Calu3 (cell line): Measurements from ENCODE around the gene MISP. TPM values are rescaled to one million over a fixed set of nuclear protein-coding genes. Genes with fewer than 3 reads are reported as not detected.

ENCODE experiments used
- BruUV-seq: library from RNA; stranded (reverse); fragments of 400-500 nt; replicated peaks from 2 replicates; lab custom pipeline; 2021; lab: Mats Ljungman, UMichigan
- CTCF ChIA-PET: fragments of 300-600 bp; sonication (Branson Sonifier 250); formaldehyde crosslinking; loops from one replicate; lab custom pipeline; 2022; ENCODE audit warnings: antibody characterized with exemption; lab: Charles Lee
- DNase-seq: peaks from one replicate; pipeline ENCODE4 v3.0.0; 2022
- H3K27ac Mint-ChIP-seq: one replicate; pipeline ENCODE4 v1.8.0; 2022; ENCODE audit warnings: mixed read lengths; ENCODE audit not compliant: unreplicated experiment
- H3K27me3 Mint-ChIP-seq: one replicate; pipeline ENCODE4 v1.8.0; 2022; ENCODE audit warnings: mixed read lengths; ENCODE audit not compliant: unreplicated experiment
- H3K36me3 Mint-ChIP-seq: one replicate; pipeline ENCODE4 v1.8.0; 2022; ENCODE audit warnings: mild to moderate bottlenecking, moderate library complexity, mixed read lengths; ENCODE audit not compliant: insufficient read depth, unreplicated experiment
- H3K4me1 Mint-ChIP-seq: one replicate; pipeline ENCODE4 v1.8.0; 2022; ENCODE audit warnings: mild to moderate bottlenecking, low read depth, mixed read lengths; ENCODE audit not compliant: unreplicated experiment
- H3K4me3 Mint-ChIP-seq: one replicate; pipeline ENCODE4 v1.8.0; 2022; ENCODE audit warnings: mild to moderate bottlenecking, low read depth, moderate library complexity, mixed read lengths; ENCODE audit not compliant: unreplicated experiment
- H3K9me3 Mint-ChIP-seq: one replicate; pipeline ENCODE4 v1.8.0; 2022; ENCODE audit warnings: low read depth, mixed read lengths; ENCODE audit not compliant: unreplicated experiment
- intact Hi-C: fragments of 100-400 bp; cut with micrococcal nuclease; formaldehyde crosslinking; loops from one replicate; pipeline ENCODE4 v1.10.0; 2022; ENCODE audit not compliant: unreplicated experiment
- total RNA-seq: library from RNA; stranded (reverse); gene quantifications from 2 replicates; pipeline ENCODE4 v1.2.3, GENCODE V29; 2022
- TF ChIP-seq, protein P1 (sequence below): fragments of 200-600 bp; IDR thresholded peaks from one replicate; pipeline ENCODE4 v1.8.0; 2022; ENCODE audit warnings: antibody characterized with exemption; ENCODE audit not compliant: unreplicated experiment

The MISP gene
- total RNA-seq, 1 experiment from 2014 or later = 73.9 TPM

DNA sequence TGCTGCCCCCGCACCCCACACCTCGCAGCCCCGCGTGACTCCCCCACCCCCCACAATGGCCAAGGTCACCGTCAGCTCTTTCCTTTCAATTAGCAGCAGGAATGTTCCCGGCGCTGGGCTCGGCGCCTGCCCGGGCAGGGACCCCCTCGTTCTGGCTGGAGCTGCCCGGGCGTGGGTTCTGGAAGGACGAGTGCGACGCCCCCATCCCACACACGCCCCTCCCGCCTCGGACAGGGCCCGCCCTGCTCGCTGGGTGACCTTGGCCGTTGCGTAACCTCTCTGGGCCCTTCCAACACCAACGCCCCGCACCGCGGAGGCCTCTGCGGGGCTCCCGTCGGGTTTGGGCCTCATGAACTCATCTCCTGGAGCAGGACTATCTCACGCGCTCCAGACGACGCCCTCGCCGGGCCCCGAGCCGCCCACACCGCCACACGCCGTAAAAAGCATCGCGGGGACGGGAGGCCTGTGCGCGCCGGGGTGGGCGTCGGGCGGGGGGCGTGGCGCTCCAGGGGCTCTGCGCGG lies 31.9 kb upstream of the MISP start:
- TF ChIP-seq, protein P1, sequence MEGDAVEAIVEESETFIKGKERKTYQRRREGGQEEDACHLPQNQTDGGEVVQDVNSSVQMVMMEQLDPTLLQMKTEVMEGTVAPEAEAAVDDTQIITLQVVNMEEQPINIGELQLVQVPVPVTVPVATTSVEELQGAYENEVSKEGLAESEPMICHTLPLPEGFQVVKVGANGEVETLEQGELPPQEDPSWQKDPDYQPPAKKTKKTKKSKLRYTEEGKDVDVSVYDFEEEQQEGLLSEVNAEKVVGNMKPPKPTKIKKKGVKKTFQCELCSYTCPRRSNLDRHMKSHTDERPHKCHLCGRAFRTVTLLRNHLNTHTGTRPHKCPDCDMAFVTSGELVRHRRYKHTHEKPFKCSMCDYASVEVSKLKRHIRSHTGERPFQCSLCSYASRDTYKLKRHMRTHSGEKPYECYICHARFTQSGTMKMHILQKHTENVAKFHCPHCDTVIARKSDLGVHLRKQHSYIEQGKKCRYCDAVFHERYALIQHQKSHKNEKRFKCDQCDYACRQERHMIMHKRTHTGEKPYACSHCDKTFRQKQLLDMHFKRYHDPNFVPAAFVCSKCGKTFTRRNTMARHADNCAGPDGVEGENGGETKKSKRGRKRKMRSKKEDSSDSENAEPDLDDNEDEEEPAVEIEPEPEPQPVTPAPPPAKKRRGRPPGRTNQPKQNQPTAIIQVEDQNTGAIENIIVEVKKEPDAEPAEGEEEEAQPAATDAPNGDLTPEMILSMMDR = no peak
- Mint-ChIP-seq H3K27me3 (peaks cover 40% of the 10 kb centered on the region), H3K27ac (no peak overlapping the region), H3K36me3 (peaks cover 6% of the 10 kb centered on the region), H3K4me1 (no peaks in the 10 kb centered on the region), H3K9me3 (peaks cover 3% of the 10 kb centered on the region), H3K4me3 (no peak overlapping the region)
- no peak for DNase-seq
- intact Hi-C loops = no loop called here
- CTCF ChIA-PET = no interaction called here
- no TSS peak for BruUV-seq

DNA sequence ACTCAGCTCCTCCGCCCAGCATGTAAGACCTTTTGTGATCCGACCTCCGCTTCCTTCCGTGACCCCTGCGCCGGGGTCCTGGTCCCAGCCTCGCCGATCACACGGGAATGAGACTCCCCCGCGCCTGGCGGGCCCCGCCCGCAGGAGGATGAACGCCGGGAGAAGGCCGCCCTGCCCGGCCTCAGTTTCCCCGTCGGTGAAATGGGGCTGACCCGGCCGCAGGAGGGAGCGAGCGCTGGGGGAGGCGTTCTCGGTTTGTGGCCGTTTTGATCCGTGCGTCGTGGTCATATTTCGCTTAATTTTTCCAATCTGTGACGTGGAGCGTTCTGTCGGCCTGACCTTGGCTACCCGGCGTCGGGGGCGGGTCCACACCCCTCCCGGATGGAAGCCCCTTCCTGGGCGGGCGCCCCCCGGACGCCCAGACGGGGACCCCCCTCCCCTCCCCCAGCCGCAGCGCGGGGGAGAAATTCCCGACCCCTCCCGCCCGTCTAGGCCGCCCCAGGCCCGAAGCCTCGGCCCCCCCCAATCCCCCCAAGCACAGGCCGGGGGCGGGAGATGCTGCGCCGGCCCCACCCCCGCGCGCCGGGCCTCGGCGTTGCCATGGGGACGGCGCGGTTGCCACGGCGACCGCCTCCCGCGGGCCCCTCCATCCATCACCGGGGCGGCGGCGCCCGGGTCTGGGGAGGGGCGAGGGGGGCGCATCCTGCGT lies 31.1 kb upstream of the MISP start:
- BruUV-seq = no TSS peak
- Mint-ChIP-seq H3K4me3 (no peak overlapping the region), H3K36me3 (peaks cover 6% of the 10 kb centered on the region), H3K4me1 (no peaks in the 10 kb centered on the region), H3K27me3 (peaks cover 40% of the 10 kb centered on the region), H3K9me3 (peaks cover 3% of the 10 kb centered on the region), H3K27ac (no peak overlapping the region)
- CTCF ChIA-PET = no interaction called here
- TF ChIP-seq, protein P1 = no peak
- intact Hi-C loops = no loop called here
- DNase-seq = no peak

DNA sequence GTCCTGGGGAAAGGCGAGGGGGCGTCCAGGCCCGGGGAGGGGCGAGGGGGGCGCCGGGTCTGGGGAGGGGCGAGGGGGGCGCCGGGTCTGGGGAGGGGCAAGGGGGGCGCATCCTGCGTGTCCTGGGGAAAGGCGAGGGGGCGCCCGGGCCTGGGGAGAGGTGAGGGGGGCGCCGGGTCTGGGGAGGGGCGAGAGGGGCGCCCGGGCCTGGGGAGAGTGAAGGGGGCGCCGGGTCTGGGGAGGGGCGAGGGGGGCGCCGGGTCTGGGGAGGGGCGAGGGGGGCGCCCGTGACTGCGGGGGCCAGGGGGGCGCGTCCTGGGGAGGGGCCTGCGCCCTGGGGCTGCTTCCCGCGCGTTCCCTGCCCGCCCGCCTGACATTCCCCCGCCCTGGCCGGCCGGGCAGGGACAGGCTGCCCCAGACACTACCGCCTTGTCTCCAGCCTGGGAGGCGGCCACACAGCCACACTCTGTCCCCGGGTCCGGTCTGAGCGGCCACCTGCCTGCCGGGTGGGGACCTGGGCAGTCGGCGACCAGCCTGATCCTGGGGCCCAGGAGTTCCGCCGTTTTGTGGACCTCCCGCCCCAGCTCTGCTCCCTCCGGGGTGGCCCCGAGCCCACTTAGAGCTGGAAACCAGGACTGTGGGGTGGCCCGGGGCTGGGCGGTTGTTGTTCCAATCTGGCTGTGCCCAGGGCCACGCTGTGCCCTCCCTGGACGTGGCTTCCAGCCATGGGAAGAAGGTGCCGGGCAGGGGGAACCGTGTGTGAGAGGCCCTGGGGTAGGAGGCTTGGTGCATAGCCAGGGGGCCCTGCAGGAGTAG lies 30.4 kb upstream of the MISP start:
- TF ChIP-seq, protein P1 = no peak
- no peak for DNase-seq
- intact Hi-C loops = no loop called here
- peaks cover under 1% of the 10 kb centered on the region for H3K9me3 Mint-ChIP-seq
- peaks cover 4% of the 10 kb centered on the region for H3K36me3 Mint-ChIP-seq
- CTCF ChIA-PET = no interaction called here
- no peak overlapping the region for H3K27ac Mint-ChIP-seq
- no TSS peak for BruUV-seq
- no peak overlapping the region for H3K4me3 Mint-ChIP-seq
- no peaks in the 10 kb centered on the region for H3K4me1 Mint-ChIP-seq
- peaks cover 33% of the 10 kb centered on the region for H3K27me3 Mint-ChIP-seq

DNA sequence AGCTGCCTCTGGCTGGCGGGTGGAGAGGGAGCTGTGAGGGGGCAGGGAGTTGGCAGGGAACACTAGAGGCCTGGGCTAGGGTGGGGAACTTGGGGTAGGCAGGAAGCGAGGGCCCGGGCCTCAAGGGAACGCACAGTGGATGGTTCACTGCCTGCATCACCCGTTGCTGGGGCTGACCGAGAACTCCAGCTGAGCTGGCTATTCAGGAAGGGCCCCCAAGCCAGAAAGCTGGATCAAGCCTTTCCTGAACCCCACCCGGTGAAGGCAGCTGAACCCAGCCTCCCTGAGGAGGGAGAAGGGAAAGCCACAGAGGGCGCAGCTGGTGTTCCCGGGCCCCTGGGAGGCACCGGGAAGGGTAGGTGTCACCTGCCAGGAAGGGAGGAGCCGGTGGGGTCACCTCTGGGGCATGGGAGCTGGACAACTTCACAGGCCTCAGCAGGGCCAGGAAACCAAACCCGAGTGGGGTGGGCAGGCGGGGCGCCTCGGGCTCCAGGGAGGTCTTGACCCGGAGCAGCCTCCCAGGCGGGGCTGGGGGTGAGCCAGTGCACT lies 28.3 kb upstream of the MISP start:
- peaks cover 16% of the 10 kb centered on the region for H3K27me3 Mint-ChIP-seq
- H3K4me3 Mint-ChIP-seq = no peak overlapping the region
- no peaks in the 10 kb centered on the region for H3K4me1 Mint-ChIP-seq
- H3K27ac Mint-ChIP-seq = no peak overlapping the region
- peaks cover 5% of the 10 kb centered on the region for H3K36me3 Mint-ChIP-seq
- intact Hi-C loops = no loop called here
- no peak for DNase-seq
- H3K9me3 Mint-ChIP-seq = no peaks in the 10 kb centered on the region
- BruUV-seq = no TSS peak
- TF ChIP-seq, protein P1 = no peak
- CTCF ChIA-PET = no interaction called here
